AG09309 (cell line): ENCODE data around the gene TMEM135.

Source experiments
- DNase-seq: peaks from one replicate; pipeline ENCODE4 v3.0.0-alpha.2; 2010; ENCODE audit warnings: low read depth
- H3K4me3 ChIP-seq: 2 replicates; pipeline ENCODE4 v1.5.1; 2011; ENCODE audit warnings: mild to moderate bottlenecking, low read depth, low read length, moderate library complexity; ENCODE audit not compliant: control insufficient read depth
- CTCF ChIP-seq: IDR thresholded peaks from 2 replicates; pipeline ENCODE4 v1.5.1; 2011; ENCODE audit warnings: mild to moderate bottlenecking, low read depth, low read length, inconsistent platforms; ENCODE audit not compliant: insufficient read depth, control insufficient read depth; ENCODE audit errors: missing control alignments

TMEM135 gene

GRCh38 chr11:87076260-87076783, 38.6 kb downstream of the TMEM135 start:
- no peak for TF ChIP-seq CTCF
- DNase-seq, result no peak
- H3K4me3 ChIP-seq, result no peak overlapping the region

GRCh38 chr11:87076874-87077429, 39.2 kb downstream of the TMEM135 start:
- no peak for DNase-seq
- no peak for TF ChIP-seq CTCF
- no peak overlapping the region for H3K4me3 ChIP-seq

GRCh38 chr11:87081358-87081757, 43.6 kb downstream of the TMEM135 start:
- no peak overlapping the region for H3K4me3 ChIP-seq
- TF ChIP-seq CTCF, result no peak
- DNase-seq, result no peak

GRCh38 chr11:87082590-87082989, 44.9 kb downstream of the TMEM135 start:
- no peak for DNase-seq
- no peak overlapping the region for H3K4me3 ChIP-seq
- TF ChIP-seq CTCF, result no peak

GRCh38 chr11:87083029-87083428, 45.3 kb downstream of the TMEM135 start:
- H3K4me3 ChIP-seq, result no peak overlapping the region
- DNase-seq, result no peak
- no peak for TF ChIP-seq CTCF

- no peak for TF ChIP-seq CTCF
- no peak for DNase-seq
- no peak overlapping the region for H3K4me3 ChIP-seq
Measured at GRCh38 chr11:87092159-87092558, 54.4 kb downstream of the TMEM135 start.
